RPMI7951 (cell line): ENCODE results near the gene FHIT. TPM values are rescaled to one million over a fixed set of nuclear protein-coding genes. Genes with fewer than 3 reads are reported as not detected.

Source experiments
- DNase-seq: peaks from one replicate; pipeline ENCODE4 v3.0.0-alpha.2; 2012; ENCODE audit warnings: low read depth
- total RNA-seq: library from RNA; depleted of rRNA; stranded (reverse); fragments of >200 nt; shearing (Covaris generic); gene quantifications from 2 replicates; pipeline ENCODE4 v1.2.3, GENCODE V29; 2014; rRNA removed

The FHIT gene
- total RNA-seq: 2.4 and 3.6 TPM in 2 replicates

DNA sequence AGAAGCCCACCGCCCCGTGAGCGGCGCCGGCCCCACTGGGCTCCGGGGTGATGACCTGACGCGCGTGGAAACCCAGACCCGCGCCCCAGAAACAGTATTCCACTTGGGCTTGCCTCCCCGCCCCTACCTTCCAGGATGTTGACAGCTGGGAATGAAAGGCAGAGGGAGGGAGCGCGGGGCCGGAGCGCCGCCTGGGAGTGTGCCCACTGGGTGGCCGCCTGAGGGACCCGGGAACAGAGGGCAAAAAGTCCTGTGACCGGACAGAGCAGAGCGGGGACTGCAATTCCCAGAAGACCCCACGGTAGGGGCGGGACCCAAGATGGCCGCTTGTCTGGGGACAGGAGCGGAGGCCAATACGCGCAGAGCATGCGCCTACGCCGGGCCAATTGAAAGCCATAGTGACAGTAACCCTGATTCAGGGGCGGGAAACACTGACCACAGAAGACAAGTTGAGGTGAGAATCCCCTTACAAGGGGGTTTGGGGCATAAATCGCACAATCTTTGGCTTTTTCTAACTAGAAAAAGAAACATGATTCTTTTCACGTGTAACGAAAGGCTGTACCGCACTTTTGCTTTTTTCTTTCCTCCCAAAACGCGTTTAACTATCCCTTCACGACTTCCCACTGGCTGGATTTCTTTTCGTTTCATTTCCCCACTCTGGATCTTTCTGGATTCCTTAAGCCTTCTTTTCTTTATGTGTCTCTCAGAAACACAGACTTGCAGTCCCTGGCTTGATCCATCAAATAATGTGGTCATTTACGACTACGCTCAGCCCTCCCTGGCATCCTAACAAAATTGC, at the start of gene FHIT:
Gene FHIT, minus strand, starts transcription at position 279 of the 799 bp plus-strand sequence.
- DNase-seq: peak; percentile 94

DNA sequence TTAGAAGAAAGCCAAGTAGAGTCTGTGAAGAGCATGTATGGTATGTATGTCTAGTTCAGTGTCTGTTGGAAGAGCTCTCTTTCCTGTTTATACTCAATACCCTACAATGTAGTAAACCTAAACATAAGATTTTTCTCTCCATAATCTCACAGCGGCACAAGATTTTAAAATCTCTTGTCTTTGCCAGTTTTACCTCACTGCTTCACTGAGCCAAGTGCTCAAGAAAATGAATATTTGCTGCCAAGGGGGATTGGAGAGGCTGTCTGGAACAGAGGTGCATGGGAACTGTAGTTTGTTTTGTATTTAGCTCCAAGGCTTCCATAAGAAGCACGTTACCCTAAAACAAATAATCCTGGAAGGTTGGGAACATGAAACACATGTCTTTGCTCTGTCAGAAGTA, 49.5 kb upstream of the FHIT start:
- no peak for DNase-seq

DNA sequence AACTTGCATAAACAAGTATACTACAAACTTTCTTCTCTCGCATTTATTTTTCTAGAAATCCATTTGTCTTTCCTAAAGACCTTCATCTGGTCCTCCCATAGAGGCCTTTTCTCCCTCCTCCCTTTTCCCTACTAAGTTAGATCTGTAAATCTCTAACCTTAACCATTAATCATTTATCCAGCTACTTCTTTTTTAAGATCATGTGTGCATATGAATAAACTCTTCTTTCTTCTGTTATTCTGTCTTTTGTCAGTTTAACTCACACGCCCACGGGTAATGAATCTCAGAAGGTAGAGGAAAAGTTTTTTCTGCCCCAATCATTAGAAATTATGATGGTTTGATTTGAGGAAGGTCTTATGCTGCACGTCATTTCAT, 48.7 kb upstream of the FHIT start:
- DNase-seq: no peak

DNA sequence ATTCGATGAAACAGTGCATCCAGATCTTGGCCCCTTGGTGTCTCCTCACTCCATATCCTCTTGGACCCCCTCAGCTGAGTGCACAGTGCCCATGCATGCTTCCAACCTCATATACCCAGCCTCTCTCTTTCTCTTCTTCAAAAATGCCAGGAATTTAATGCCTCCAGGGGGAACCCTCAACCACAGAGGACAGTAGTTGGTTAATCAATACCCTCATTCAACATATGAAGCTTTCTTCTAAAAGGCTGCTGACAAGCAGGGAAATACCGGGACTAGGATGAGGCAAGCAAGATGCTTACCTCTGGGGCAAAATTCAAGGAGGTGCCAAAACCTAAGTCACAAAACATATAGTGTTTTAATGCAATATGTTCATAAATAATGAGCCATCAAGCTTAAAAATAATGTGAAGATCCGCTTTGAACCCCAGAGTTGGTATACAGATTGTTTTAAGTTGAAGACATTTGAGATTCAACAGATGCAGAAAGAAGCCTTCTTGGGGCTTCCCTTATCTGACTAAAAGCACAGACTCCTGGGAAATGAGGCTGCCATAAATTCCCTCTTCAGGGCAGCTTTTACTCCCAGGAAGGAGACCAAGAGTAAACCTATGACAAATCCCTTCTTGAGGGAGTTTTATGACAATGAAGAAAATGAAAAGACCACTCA, 48.2 kb upstream of the FHIT start:
- DNase-seq: no peak

DNA sequence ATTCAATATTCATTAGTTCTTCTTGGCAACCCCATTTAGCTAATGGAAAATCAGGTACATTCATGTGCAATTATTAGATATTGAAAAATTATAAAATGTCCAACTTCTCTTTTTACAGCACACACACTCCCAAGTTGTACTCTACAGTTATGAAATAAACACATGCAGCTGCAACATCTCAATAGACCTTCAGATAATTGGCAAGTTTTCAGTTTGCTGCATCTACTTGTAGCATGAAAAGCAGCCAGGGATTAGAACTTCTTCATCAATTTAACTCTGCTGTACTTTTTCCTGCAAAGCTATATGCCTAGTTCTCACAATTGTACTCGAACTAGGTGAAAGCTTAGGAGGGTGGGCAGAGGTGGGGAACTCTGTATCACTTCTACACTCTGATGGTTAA, 46.6 kb upstream of the FHIT start:
- DNase-seq: no peak

DNA sequence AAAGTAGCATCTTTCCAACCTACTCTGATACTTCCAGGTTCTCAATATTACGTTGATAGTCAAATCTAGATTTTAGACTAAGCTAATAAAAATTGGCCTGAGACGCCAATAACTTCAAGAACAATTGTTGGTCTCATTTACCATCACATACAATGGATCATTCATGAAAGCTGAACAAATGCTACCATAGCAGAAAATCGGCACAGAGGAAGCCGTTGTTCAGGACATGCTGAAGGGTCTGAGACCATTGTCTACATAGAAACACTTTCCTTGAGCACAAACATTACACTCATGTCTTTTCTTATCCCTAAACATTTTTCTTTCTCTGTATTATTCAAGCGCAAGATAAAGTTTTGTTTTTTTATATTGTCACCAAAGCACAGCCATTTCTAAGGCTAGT, 37.2 kb upstream of the FHIT start:
- DNase-seq: no peak

DNA sequence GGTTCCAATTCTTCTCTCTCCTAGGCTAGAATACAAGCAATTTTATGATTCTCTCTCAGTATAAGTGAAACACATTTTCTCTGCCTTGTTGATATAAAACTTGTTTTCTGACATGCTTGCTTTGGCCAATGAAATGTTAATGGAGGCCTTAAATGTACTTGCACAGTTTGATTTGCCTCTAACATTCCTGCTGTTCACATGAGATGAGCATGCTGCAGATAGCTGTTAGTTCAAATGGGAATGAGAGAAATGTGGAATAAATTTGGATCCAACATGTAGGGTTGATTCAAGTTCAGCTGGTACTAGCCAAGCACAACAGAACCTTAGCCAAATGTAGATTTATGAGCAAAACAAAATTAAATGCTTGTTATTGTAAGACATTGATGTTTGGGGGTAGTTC, 32.6 kb upstream of the FHIT start:
- no peak for DNase-seq

DNA sequence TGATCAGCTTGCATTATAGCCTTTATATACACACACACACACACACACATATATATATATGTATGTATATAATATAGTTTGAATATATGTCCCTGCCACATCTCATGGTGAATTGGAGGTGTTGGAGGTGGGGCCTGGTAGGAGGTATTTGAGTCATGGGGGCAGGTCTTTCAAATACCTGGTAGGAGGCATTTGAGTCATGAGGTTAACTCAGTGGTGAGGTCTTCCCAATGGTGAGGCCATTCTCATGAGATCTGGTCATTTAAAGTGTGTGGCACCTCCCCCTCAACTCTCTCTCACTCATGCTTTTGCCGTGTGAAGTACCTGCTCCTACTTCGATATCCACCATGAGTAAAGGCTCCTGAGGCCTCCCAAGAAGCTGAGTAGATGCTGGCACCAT, 27.5 kb upstream of the FHIT start:
- DNase-seq: no peak

DNA sequence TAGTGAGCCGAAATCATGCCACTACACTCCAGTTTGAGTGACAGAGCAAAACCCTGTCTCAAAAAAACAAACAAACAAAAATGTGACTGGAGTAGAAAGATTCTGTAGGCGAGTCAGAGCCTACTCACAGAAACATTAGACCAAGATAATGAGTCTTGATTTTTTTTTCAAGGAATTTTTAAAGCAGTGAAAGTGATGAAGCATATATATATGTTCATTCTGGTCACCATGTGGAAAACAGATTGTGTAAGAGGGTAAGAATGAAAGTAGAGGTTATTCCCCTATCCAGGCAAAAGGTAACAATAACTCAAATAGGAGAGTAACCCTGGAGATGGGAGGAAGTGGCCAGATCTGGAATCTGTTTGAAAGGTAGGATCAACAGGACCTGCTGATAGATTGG, 26.2 kb upstream of the FHIT start:
- no peak for DNase-seq

DNA sequence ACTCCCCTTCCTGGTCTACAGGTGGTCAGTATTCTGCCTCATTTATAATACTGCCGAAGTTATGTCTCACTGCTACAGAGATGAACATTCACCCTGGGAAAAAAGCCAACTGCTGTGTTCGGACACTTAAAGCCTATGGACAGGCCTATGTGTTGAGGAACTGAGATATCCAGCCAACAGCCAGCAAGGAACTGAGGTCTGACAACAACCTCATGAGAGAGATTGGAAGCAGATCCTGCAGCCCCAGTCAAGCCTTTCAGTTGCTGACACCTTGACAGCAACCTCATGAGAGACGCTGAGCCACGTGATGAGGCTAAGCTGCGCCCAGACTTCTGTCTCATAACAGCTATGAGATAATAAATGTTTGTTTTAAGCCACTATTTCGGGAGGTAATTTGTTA, 18.2 kb upstream of the FHIT start:
- DNase-seq: no peak

DNA sequence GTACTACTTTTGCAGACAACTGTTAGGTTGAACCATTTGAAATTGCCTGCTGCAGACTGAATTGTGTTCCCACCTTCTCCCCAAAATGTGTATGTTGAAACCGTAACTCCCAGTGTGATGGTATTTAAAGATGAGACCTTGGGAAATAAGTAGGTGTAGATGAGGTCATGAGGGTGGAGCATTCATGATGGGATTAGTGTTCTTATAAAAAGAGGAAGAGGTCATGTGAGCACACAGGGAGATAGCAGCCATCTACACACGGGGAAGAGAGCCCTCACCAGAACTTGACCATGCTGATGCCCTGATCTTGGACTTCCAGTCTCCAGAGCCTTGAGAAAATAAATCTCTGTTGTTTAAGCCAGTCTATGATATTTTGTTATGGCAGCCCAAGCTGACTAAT, 17.4 kb upstream of the FHIT start:
- DNase-seq: no peak

DNA sequence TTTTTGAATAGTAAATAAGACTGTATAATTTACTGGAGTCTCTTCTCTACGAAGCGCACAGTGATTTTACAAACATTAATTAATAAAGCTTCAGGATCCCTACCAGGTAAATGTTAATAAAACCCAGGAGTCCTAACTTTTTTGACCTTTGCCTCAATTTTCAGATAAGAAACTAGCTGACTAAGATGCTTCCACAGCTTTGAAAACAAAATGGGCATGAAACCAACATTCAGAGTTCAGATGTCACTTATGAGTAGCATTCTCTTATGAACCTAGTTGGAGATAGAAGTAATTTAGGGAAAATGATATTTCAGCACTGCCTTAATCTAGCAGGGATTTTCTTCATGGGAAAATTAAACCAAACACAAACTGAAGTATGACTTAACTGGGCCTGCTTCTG, 13.0 kb upstream of the FHIT start:
- DNase-seq: no peak

DNA sequence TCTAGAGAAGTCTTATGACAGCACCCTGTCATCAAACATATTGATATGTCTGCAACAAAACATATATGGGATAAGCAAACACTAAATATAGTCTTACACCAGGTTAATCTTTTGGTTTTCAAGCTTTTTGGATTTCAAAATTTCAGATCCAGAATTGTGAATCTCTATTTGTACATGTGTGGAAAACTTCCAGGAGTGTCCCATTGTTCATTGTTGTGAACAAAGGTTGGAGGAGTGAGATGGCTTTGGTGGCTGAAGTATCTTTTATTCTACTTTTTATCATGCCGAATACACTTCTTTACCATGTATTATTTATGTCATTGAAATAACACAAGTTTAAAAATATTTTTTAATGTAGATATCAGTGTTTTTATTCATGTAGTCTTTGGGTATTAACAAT, 5.9 kb upstream of the FHIT start:
- DNase-seq: no peak

DNA sequence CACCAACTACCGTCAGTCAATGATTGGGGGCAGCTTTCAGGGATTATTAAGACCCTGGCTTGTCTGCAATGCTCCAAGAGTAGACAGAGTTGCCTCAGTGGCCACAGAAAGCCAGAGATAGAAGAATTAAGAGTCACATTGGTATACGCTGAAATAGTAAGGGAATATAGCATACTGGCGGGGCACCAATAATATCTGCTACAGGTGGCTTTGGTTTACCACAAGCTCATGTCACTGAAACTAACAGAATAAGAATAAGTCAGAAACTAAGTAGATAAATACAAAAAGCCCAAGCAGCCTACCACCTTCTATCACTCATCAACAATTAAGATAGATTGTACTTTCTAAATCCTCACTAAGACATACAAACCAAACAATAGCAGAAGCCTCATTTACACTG, 2.5 kb upstream of the FHIT start:
- no peak for DNase-seq

DNA sequence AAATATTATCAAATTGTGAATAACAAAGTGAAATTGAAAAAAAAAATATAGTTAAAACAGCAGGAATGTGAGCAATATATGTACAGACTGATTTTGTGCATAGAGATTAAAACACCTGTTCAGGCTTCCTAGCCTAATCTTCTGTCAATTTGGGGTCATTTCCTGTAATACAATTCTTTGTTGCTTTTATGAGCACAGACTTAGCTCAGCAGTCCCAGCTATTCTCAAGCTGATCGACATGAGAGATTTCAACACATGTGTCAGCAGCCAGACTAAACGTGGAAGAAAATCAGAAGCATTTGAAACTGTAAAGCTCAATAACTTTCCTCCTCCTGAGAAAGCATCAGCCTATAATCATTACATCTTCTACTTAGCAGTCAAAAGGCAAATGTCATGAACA, 1.6 kb upstream of the FHIT start:
- no peak for DNase-seq

DNA sequence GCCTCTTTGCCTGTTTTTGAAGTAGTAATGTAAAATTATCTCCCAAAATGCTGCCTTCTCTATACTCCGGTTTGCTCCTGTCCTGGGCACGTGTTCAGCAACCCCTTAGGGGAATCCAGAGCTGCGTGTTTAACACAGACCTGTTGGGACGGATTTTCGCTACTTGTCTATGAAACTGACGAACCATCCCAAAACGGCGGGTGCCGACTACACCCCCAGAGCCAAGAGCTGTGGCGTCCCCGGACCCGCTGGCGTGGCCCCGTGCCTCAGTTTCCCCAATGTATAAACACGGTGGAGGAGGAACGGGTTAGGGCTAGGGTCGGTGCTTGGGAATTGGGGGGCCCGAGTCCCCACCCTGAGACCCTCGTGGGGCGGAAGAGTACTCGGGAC, 473 bp downstream of the FHIT start:
- DNase-seq: peak; percentile 40

DNA sequence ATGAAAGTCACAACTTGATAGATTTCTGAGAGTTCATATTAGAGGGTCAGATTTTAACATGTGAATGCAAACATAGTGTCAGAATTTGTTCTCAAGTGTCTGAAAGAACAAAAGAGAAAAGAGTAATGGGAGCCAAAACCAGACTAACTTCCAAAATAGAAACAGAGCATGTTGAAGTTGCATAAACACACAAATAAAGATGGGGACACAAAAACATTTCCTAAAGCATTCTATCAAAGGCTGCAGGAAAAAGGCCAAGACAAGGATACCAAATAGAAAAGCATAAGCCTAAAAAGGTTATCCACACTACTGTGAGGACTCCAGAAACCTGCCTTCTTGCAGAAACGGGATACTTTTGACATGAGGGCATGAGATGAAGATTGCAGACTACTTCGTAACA, 2.8 kb downstream of the FHIT start:
- no peak for DNase-seq

DNA sequence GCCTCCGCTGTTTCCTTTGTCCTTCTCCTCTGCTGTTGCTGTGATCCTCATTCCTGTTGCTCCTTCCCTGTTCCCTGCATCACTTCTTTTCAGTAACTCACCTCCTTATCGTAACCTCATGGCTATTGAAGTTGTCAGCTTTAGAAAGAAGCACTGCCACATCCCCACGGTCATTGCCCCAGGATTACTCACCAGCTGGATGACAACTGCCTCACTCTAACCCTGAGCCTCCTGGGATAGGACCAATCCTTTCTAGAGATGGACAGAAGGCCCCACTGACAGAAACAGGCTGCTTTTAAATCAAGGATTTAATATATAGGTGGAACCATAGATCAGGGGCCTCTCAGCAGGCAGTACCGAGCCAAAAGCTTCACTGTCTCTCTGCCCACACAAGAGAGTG, 4.1 kb downstream of the FHIT start:
- DNase-seq: no peak

DNA sequence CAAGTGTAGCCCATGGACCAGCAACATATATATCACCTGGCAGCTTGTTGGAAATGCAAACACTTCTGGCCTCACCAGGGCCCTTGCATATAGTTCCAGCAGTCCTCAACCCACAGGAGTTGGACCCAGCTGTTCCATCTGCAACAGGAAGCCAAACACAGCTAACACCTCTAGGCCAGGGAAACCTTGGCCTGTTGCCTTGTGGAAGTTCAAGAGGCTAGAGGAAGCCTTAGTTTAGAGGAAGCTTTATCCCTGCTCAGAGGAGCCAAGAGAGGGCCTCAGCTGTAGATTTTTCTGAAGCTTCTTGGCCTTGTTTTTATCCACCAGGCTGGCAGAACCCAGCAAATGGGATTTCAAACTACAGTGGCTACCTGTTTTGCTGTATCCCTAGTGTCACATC, 11.4 kb downstream of the FHIT start:
- DNase-seq: peak; percentile 26

DNA sequence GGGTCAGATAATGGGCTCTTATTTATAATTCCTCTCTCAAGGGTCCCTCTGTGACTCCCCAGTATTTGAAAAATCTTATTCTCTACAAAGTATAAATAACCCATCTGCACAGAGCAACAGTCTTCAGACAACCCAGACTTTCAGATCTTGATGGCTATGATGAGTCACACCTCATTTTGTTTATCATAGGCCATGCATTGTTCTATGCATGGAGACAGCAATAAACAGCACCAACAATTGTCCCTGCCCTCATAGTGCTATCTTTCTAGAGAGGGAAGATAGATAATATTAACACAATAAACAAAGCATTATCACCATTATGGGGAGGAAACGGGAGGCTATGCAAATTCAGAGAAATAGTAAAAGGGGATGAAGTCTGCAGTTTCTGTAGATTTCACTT, 13.4 kb downstream of the FHIT start:
- DNase-seq: no peak

DNA sequence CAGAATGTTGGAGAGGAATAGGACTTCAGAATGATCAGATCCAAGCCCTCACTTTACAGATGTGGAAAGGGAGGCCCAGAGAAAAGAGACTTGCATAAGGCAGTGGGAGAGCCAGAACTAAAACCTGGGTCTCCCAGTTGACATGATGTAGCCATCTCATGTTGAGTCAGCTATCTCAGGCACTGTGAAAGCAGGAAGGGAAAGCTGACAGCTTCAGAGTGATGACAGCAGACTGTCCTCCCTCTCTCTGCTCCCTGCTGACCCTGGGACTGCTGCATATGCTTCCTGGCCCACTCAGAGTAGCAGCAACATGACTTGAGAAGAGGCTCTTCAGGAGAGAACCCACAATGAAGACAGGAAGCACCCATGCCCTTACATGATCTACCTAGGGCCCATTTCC, 14.7 kb downstream of the FHIT start:
- DNase-seq: peak; percentile 21

DNA sequence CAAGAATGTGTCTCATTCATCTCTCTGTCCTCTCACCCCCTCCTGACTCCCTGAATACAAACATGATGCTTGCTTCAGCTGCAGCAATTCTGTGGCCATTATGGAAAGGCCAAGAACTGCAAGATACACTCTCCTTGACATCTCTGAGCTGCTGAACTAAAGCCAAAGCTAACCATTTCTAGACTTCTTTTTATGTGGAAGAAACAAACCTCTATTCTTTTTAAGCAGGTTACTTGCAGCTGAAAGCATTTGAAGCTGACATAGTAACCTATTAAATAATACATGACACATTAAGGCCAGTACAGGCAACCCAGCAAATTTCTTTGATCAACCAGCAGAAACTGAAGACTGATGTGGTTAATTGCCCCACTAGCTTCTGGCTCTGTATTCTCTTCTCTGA, 17.5 kb downstream of the FHIT start:
- no peak for DNase-seq

DNA sequence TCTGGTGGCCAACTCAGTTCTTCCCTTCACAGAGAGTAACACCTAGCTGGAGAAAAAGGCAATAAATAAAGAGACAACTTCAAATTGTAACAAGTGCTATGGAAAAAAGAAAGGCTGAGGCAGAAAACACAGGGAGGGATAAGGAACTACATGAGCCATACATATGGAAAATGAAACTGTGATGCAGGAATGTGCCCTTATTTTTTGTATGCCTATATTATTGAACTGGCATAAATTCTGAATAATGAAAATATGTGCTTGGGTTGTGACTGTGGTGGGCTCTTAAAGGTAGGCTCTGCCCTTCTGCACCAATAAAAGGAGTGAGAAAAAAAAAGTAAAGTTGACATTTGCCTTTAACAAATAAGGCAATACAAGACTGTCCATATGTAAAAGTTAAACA, 19.6 kb downstream of the FHIT start:
- no peak for DNase-seq

DNA sequence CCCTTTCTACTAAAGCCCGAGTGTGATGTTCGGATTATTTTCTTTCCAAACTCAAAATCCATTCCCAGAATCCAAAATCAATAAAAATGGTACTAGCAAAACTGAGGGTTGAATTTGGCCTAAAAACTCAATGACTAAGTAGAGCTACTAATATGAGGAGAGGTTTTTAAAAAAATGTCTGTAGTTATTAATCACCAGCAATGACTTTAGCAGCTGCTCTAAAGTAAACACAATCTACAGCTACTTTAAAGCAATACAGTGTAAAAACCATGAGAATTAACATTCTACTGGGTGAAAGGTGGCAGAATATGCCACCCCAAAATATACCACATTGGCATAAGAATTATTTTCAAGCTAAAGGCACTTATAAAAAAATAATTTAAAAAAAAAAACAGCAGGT, 23.5 kb downstream of the FHIT start:
- DNase-seq: no peak
